ENCODE measurements around the gene MARF1.
"Not testable (repeated sequence)": the region's sequence is repeated elsewhere in the genome, so short reads cannot be mapped to it uniquely, and the experiment has no call there.

- TF ChIP-seq, protein P1, sequence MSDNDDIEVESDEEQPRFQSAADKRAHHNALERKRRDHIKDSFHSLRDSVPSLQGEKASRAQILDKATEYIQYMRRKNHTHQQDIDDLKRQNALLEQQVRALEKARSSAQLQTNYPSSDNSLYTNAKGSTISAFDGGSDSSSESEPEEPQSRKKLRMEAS (IDR thresholded peaks at IDR 0.05): not testable (repeated sequence)
- not testable (repeated sequence) for TF ChIP-seq CTCF (IDR thresholded peaks at IDR 0.05; ENCODE audit: low read depth, low read length, missing input control); EGR1 (IDR thresholded peaks at IDR 0.05; ENCODE audit: low read depth in 2 of 2); REST (IDR thresholded peaks at IDR 0.05); GABPA (IDR thresholded peaks at IDR 0.05 in 1 of 2, conservative IDR thresholded peaks at IDR 0.05 in 1 of 2); SP1 (IDR thresholded peaks at IDR 0.05); TAF1 (conservative IDR thresholded peaks at IDR 0.05); RAD21 (IDR thresholded peaks at IDR 0.05)
- TF ChIP-seq, protein P2, sequence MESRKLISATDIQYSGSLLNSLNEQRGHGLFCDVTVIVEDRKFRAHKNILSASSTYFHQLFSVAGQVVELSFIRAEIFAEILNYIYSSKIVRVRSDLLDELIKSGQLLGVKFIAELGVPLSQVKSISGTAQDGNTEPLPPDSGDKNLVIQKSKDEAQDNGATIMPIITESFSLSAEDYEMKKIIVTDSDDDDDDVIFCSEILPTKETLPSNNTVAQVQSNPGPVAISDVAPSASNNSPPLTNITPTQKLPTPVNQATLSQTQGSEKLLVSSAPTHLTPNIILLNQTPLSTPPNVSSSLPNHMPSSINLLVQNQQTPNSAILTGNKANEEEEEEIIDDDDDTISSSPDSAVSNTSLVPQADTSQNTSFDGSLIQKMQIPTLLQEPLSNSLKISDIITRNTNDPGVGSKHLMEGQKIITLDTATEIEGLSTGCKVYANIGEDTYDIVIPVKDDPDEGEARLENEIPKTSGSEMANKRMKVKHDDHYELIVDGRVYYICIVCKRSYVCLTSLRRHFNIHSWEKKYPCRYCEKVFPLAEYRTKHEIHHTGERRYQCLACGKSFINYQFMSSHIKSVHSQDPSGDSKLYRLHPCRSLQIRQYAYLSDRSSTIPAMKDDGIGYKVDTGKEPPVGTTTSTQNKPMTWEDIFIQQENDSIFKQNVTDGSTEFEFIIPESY (IDR thresholded peaks at IDR 0.05): not testable (repeated sequence)
These were observed 6.4 kb upstream of the MARF1 start for GRCh38 chr16:15649311-15649710.
